ENCODE measurements around the gene NT5DC1.

GRCh38 chr6:116254297-116255056 is 153.8 kb downstream of the NT5DC1 start:
- no peak for TF ChIP-seq CTCF (IDR thresholded peaks at IDR 0.05 in 4 of 5, conservative IDR thresholded peaks at IDR 0.05 in 1 of 5)
- TF ChIP-seq POLR2A (IDR thresholded peaks at IDR 0.05) = no peak
